ENCODE results near the gene POFUT2. TPM values are rescaled to one million over a fixed set of nuclear protein-coding genes. Genes with fewer than 3 reads are reported as not detected.

The POFUT2 gene
- polyA plus RNA-seq, 1 donor from 2014 or later, result 25.4 TPM

DNA sequence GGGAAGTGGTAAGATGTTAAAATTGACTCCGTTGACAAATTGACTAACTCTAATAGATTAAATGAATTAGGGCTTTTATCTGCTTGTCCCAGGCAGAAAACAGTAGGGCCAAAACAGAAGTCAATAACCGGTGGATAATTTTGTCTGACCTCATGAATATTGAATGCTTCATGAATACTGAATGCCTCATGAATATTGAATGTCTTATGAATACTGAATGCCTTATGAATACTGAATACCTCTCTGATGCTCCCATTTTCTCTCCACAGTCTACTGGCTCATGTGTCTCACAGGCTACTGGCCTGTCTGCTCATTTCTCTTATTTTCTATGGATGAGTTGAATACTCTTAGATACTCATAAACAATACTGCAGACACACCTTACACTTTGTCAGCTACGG lies 56.0 kb downstream of the POFUT2 start:
- H3K79me2 ChIP-seq (replicated peaks; ENCODE audit: insufficient read depth, low read length), result no peaks in the 10 kb centered on the region
- no peak overlapping the region for H2AFZ ChIP-seq (ENCODE audit: low read depth, low read length)
- H3K9me3 ChIP-seq (ENCODE audit: low read length), result no peaks in the 10 kb centered on the region
- H3K4me3 ChIP-seq (ENCODE audit: low read length), result no peak overlapping the region
- no peak overlapping the region for H3K4me2 ChIP-seq (ENCODE audit: low read length)
- H3K27me3 ChIP-seq (ENCODE audit: insufficient read depth, low read depth, low read length), result no peaks in the 10 kb centered on the region
- H3F3A ChIP-seq (ENCODE audit: insufficient read depth, low read length, poor library complexity, severe bottlenecking), result no peaks in the 10 kb centered on the region
- no peak overlapping the region for H3K27ac ChIP-seq (ENCODE audit: low read length)
- no peaks in the 10 kb centered on the region for H3K36me3 ChIP-seq (ENCODE audit: insufficient read depth, low read length)
- no peaks in the 10 kb centered on the region for H4K20me1 ChIP-seq (ENCODE audit: insufficient read depth)
- no peaks in the 10 kb centered on the region for H3K9me2 ChIP-seq (ENCODE audit: insufficient read depth, low read length)
- no peak for TF ChIP-seq REST (IDR thresholded peaks at IDR 0.05; ENCODE audit: borderline replicate concordance)
- no peak for TF ChIP-seq POLR2AphosphoS5 (IDR thresholded peaks at IDR 0.05)
- no peak for TF ChIP-seq MXI1 (conservative IDR thresholded peaks at IDR 0.05; ENCODE audit: poor library complexity, severe bottlenecking)
- TF ChIP-seq, protein P1, sequence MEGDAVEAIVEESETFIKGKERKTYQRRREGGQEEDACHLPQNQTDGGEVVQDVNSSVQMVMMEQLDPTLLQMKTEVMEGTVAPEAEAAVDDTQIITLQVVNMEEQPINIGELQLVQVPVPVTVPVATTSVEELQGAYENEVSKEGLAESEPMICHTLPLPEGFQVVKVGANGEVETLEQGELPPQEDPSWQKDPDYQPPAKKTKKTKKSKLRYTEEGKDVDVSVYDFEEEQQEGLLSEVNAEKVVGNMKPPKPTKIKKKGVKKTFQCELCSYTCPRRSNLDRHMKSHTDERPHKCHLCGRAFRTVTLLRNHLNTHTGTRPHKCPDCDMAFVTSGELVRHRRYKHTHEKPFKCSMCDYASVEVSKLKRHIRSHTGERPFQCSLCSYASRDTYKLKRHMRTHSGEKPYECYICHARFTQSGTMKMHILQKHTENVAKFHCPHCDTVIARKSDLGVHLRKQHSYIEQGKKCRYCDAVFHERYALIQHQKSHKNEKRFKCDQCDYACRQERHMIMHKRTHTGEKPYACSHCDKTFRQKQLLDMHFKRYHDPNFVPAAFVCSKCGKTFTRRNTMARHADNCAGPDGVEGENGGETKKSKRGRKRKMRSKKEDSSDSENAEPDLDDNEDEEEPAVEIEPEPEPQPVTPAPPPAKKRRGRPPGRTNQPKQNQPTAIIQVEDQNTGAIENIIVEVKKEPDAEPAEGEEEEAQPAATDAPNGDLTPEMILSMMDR (IDR thresholded peaks at IDR 0.05; ENCODE audit: poor library complexity, severe bottlenecking), result no peak
- no peak for TF ChIP-seq TAF1 (IDR thresholded peaks at IDR 0.05; ENCODE audit: low read depth)
- no peak for TF ChIP-seq EZH2 (IDR thresholded peaks at IDR 0.05; ENCODE audit: borderline replicate concordance, insufficient read depth, low read length, poor library complexity, severe bottlenecking)
- no peak for TF ChIP-seq EP300 (conservative IDR thresholded peaks at IDR 0.05; ENCODE audit: poor library complexity, severe bottlenecking)
- no peak for TF ChIP-seq SMC3 (conservative IDR thresholded peaks at IDR 0.05; ENCODE audit: poor library complexity)
- no peak for TF ChIP-seq RAD21 (conservative IDR thresholded peaks at IDR 0.05)
- no peak overlapping the region for H3K9ac ChIP-seq (ENCODE audit: low read length)

DNA sequence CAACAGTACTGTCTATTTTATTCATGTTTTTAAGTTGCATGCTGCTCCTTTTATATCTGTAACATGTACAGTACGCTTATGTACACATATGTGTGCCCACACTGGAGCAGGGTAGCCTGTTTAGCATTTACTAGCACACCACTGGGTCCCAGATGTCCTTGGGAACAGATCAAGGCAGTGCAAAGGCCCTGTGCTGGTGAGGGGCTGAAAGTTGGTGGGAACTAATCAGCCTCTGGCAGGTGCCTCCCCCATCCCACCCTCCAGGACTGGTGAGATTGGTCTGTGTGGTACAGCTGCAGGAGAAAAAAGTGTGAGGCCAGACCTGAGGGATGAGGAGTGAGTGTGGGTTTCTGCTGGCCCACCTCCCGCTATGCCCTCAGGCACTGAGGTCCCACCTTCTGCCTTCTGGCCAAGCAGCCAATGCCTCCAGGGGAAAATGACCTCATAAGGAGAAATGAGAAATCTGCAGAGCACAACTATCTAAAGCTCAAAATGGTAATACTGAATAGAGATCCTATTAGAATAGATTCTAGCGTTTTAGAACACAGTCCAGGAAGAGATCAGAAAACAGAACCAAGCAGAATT lies 58.9 kb downstream of the POFUT2 start:
- TF ChIP-seq REST (IDR thresholded peaks at IDR 0.05; ENCODE audit: borderline replicate concordance) (no peak), SMC3 (conservative IDR thresholded peaks at IDR 0.05; ENCODE audit: poor library complexity) (no peak)
- H3K9ac ChIP-seq (ENCODE audit: low read length), result no peak overlapping the region
- no peak overlapping the region for H3K4me3 ChIP-seq (ENCODE audit: low read length)
- H3F3A ChIP-seq (ENCODE audit: insufficient read depth, low read length, poor library complexity, severe bottlenecking), result no peaks in the 10 kb centered on the region
- H3K79me2 ChIP-seq (replicated peaks; ENCODE audit: insufficient read depth, low read length), result no peaks in the 10 kb centered on the region
- no peak overlapping the region for H2AFZ ChIP-seq (ENCODE audit: low read depth, low read length)
- H3K36me3 ChIP-seq (ENCODE audit: insufficient read depth, low read length), result no peaks in the 10 kb centered on the region
- H3K9me3 ChIP-seq (ENCODE audit: low read length), result no peaks in the 10 kb centered on the region
- H3K9me2 ChIP-seq (ENCODE audit: insufficient read depth, low read length), result no peaks in the 10 kb centered on the region
- H4K20me1 ChIP-seq (ENCODE audit: insufficient read depth), result no peaks in the 10 kb centered on the region
- no peaks in the 10 kb centered on the region for H3K27me3 ChIP-seq (ENCODE audit: insufficient read depth, low read depth, low read length)
- H3K4me2 ChIP-seq (ENCODE audit: low read length), result no peak overlapping the region
- no peak overlapping the region for H3K27ac ChIP-seq (ENCODE audit: low read length)
